ENCODE data around the gene TFF3.

TFF3 gene

DNA sequence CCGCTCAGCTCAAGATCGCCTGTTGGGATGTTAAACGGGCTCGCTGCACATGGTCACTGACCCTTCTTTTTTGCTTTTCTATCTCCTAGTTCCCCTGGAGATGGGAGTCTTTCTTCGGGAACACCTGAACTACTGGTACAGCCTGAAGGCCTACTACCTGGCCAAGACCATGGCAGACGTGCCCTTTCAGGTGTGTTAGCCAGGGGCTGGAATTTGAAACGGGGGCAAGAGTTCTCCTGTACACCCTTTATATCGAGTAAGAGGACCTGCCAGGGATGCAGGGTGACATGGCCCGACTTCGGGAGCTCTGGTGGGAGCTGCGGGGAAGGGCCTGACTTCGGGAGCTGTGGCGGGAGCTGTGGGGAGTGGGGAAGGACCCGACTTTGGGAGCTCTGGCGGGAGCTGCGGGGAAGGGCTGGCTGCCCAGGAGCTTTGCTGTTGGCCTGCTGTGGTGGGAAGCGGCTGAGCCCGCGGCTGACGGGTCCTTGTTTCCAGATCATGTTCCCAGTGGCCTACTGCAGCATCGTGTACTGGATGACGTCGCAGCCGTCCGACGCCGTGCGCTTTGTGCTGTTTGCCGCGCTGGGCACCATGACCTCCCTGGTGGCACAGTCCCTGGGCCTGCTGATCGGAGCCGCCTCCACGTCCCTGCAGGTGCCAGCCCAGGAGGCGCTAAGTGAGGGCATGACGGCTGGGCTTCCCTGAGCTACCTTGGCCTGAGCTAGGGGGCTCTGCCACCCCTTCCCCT lies 24.0 kb downstream of the TFF3 start:
- no peak for DNase-seq (ENCODE audit: extremely low spot score)
- CTCF ChIA-PET = no interaction called here
- TF ChIP-seq HDGF (IDR thresholded peaks at IDR 0.05; ENCODE audit: borderline replicate concordance) = no peak
- TF ChIP-seq FOXM1 (IDR thresholded peaks at IDR 0.05; ENCODE audit: borderline replicate concordance) = no peak
- TF ChIP-seq BHLHE40 (IDR thresholded peaks at IDR 0.05; ENCODE audit: borderline replicate concordance) = no peak
- no peak for TF ChIP-seq SP1 (IDR thresholded peaks at IDR 0.05)
- no peak for TF ChIP-seq ZNF384 (IDR thresholded peaks at IDR 0.05)
- TF ChIP-seq NFRKB (IDR thresholded peaks at IDR 0.05) = no peak
- no peak for TF ChIP-seq FOXA1 (IDR thresholded peaks at IDR 0.05)
- TF ChIP-seq ELF4 (IDR thresholded peaks at IDR 0.05) = no peak
- no peak for TF ChIP-seq FOXK2 (IDR thresholded peaks at IDR 0.05)
- TF ChIP-seq L3MBTL2 (conservative IDR thresholded peaks at IDR 0.05) = no peak
- no peak for TF ChIP-seq TARDBP (IDR thresholded peaks at IDR 0.05)
- TF ChIP-seq LEF1 (IDR thresholded peaks at IDR 0.05; ENCODE audit: borderline replicate concordance) = no peak
- TF ChIP-seq SUZ12 (IDR thresholded peaks at IDR 0.05) = no peak
- no peak for TF ChIP-seq CTBP1 (IDR thresholded peaks at IDR 0.05; ENCODE audit: borderline replicate concordance)
- TF ChIP-seq ARNT (IDR thresholded peaks at IDR 0.05) = no peak
- TF ChIP-seq, protein P1, sequence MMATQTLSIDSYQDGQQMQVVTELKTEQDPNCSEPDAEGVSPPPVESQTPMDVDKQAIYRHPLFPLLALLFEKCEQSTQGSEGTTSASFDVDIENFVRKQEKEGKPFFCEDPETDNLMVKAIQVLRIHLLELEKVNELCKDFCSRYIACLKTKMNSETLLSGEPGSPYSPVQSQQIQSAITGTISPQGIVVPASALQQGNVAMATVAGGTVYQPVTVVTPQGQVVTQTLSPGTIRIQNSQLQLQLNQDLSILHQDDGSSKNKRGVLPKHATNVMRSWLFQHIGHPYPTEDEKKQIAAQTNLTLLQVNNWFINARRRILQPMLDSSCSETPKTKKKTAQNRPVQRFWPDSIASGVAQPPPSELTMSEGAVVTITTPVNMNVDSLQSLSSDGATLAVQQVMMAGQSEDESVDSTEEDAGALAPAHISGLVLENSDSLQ (IDR thresholded peaks at IDR 0.05) = no peak
- POLR2A ChIA-PET = no interaction called here

DNA sequence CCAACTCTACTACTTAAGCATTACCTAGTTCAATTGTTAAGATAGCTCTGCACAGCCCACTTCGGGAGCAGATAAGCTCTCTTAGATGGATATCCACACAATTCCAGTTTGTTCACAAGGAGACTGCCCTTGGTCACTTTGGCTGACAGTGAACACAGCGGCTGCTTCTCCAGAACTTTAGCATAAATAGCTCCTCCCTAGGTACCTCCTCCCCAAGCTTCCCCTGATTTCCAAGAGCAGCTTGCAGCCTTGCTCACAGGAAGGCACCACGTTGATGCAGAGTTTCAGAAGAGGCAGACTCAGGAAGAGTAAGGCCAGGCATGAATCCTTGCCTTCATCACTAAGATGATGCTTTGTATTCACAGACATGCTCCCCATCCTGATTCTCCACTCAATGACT lies 24.7 kb downstream of the TFF3 start:
- TF ChIP-seq SUZ12 (IDR thresholded peaks at IDR 0.05) = no peak
- TF ChIP-seq FOXA1 (IDR thresholded peaks at IDR 0.05) = no peak
- TF ChIP-seq L3MBTL2 (conservative IDR thresholded peaks at IDR 0.05) = no peak
- TF ChIP-seq ELF4 (IDR thresholded peaks at IDR 0.05) = no peak
- TF ChIP-seq HDGF (IDR thresholded peaks at IDR 0.05; ENCODE audit: borderline replicate concordance) = no peak
- no peak for TF ChIP-seq CTBP1 (IDR thresholded peaks at IDR 0.05; ENCODE audit: borderline replicate concordance)
- no peak for TF ChIP-seq BHLHE40 (IDR thresholded peaks at IDR 0.05; ENCODE audit: borderline replicate concordance)
- no peak for TF ChIP-seq ARNT (IDR thresholded peaks at IDR 0.05)
- no peak for TF ChIP-seq SP1 (IDR thresholded peaks at IDR 0.05)
- no peak for TF ChIP-seq LEF1 (IDR thresholded peaks at IDR 0.05; ENCODE audit: borderline replicate concordance)
- no peak for TF ChIP-seq FOXK2 (IDR thresholded peaks at IDR 0.05)
- no peak for TF ChIP-seq FOXM1 (IDR thresholded peaks at IDR 0.05; ENCODE audit: borderline replicate concordance)
- ChIA-PET CTCF (no interaction called here), POLR2A (no interaction called here)
- no peak for DNase-seq (ENCODE audit: extremely low spot score)

DNA sequence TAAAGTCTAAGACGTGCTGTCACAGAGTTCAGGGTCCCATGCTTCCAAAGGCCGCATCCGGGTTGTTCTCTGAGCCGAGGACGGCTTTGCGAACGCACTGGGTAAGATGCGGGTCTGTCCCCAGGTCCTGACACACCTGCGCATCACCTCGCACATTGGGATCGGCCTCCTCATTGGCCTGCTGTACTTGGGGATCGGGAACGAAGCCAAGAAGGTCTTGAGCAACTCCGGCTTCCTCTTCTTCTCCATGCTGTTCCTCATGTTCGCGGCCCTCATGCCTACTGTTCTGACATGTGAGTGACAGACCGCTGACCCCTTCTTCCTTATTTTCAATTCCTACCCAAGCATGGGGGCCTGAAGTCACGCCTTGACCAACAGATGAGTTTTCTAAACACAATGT lies 25.3 kb downstream of the TFF3 start:
- ChIA-PET CTCF (no interaction called here), POLR2A (no interaction called here)
- no peak for DNase-seq (ENCODE audit: extremely low spot score)
- TF ChIP-seq SUZ12 (IDR thresholded peaks at IDR 0.05) (no peak), FOXK2 (IDR thresholded peaks at IDR 0.05) (no peak), FOXA1 (IDR thresholded peaks at IDR 0.05) (no peak), CTBP1 (IDR thresholded peaks at IDR 0.05; ENCODE audit: borderline replicate concordance) (no peak), HDGF (IDR thresholded peaks at IDR 0.05; ENCODE audit: borderline replicate concordance) (no peak), NFRKB (IDR thresholded peaks at IDR 0.05) (no peak), BHLHE40 (IDR thresholded peaks at IDR 0.05; ENCODE audit: borderline replicate concordance) (no peak)
- TF ChIP-seq, protein P1 (IDR thresholded peaks at IDR 0.05) = no peak

DNA sequence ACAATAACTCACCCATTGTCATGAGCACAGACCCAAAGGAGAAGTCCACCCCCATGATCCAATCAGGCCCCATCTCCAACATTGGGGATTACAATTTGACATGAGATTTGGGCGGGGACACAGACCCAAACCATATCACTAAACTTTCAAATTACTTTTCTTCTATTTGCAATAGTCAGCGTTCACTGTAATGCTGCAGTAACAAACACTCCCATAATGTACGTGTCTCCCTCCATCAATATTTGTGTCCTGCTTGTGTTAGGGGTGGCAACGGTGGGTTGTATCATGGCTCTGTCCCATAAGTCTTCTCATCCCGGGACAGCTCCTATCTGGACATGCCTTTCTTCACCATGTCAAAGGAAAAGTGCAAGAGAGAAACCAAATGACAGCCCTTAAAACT lies 26.2 kb downstream of the TFF3 start:
- ChIA-PET CTCF (no interaction called here), POLR2A (no interaction called here)
- no peak for TF ChIP-seq FOXM1 (IDR thresholded peaks at IDR 0.05; ENCODE audit: borderline replicate concordance)
- no peak for TF ChIP-seq FOXK2 (IDR thresholded peaks at IDR 0.05)
- no peak for TF ChIP-seq FOXA1 (IDR thresholded peaks at IDR 0.05)
- TF ChIP-seq ARNT (IDR thresholded peaks at IDR 0.05) = no peak
- no peak for TF ChIP-seq ELF4 (IDR thresholded peaks at IDR 0.05)
- TF ChIP-seq HDGF (IDR thresholded peaks at IDR 0.05; ENCODE audit: borderline replicate concordance) = no peak
- TF ChIP-seq, protein P1 (IDR thresholded peaks at IDR 0.05) = no peak
- TF ChIP-seq LEF1 (IDR thresholded peaks at IDR 0.05; ENCODE audit: borderline replicate concordance) = no peak
- TF ChIP-seq SUZ12 (IDR thresholded peaks at IDR 0.05) = no peak
- TF ChIP-seq CTBP1 (IDR thresholded peaks at IDR 0.05; ENCODE audit: borderline replicate concordance) = no peak
- TF ChIP-seq ZNF384 (IDR thresholded peaks at IDR 0.05) = no peak
- TF ChIP-seq BHLHE40 (IDR thresholded peaks at IDR 0.05; ENCODE audit: borderline replicate concordance) = no peak
- TF ChIP-seq TARDBP (IDR thresholded peaks at IDR 0.05) = no peak
- no peak for TF ChIP-seq L3MBTL2 (conservative IDR thresholded peaks at IDR 0.05)
- TF ChIP-seq NFRKB (IDR thresholded peaks at IDR 0.05) = no peak
- TF ChIP-seq SP1 (IDR thresholded peaks at IDR 0.05) = no peak
- no peak for DNase-seq (ENCODE audit: extremely low spot score)

DNA sequence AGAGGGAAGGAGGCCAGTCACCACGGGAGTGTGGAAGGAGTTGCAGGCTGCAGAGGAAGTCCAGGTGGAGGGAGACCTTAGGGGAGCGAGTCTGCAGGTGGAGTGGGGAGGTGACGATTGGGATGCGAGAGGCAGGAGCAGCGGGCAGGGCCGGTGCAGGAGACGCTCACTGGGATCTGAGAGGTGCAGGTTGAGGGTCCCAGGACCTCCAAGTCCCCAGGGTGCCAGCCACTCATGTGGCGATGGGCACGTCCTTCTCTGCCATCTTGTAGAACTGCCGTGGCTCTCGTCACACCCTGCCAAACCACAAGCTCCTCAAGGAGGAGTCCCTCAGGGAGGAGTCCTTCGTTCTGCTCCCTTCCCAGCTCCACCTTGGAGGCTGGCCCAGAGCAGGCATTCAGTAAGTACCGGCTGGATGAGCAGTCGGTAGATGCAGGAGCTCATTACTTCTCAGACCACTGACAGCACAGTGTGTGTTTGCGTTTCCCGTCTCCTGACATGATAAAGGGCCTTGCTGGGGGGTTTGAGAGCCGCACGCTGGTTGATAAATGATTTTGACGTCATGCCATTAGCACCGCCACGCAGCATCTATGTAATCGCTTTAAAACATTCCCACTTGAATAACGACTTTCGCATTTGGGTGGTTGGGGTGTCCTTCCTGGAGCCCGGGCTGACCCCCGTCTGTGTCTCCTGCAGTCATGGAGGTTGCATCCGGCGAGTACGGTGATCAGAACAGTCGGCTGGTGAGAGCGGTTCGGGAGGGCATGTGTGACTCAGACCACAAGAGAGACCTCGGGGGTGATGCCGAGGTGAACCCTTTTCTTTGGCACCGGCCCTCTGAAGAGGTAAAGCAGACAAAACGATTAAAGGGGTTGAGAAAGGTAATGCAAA lies 27.8 kb downstream of the TFF3 start:
- ChIA-PET POLR2A (no interaction called here), CTCF (no interaction called here)
- DNase-seq (ENCODE audit: extremely low spot score) = no peak
- TF ChIP-seq NFRKB (IDR thresholded peaks at IDR 0.05) (no peak), ARNT (IDR thresholded peaks at IDR 0.05) (no peak), TARDBP (IDR thresholded peaks at IDR 0.05) (no peak), L3MBTL2 (conservative IDR thresholded peaks at IDR 0.05) (no peak), FOXM1 (IDR thresholded peaks at IDR 0.05; ENCODE audit: borderline replicate concordance) (no peak), BHLHE40 (IDR thresholded peaks at IDR 0.05; ENCODE audit: borderline replicate concordance) (no peak), HDGF (IDR thresholded peaks at IDR 0.05; ENCODE audit: borderline replicate concordance) (no peak), CTBP1 (IDR thresholded peaks at IDR 0.05; ENCODE audit: borderline replicate concordance) (no peak), ELF4 (IDR thresholded peaks at IDR 0.05) (no peak), FOXA1 (IDR thresholded peaks at IDR 0.05) (no peak), LEF1 (IDR thresholded peaks at IDR 0.05; ENCODE audit: borderline replicate concordance) (no peak), ZNF384 (IDR thresholded peaks at IDR 0.05) (no peak), SP1 (IDR thresholded peaks at IDR 0.05) (no peak), SUZ12 (IDR thresholded peaks at IDR 0.05) (no peak), FOXK2 (IDR thresholded peaks at IDR 0.05) (no peak)
- TF ChIP-seq, protein P1 (IDR thresholded peaks at IDR 0.05) = no peak

All from HEK293T (cell line).